Chondrocyte (in vitro differentiated cells): ENCODE measurements around the gene ACSL1. TPM values are rescaled to one million over a fixed set of nuclear protein-coding genes. Genes with fewer than 3 reads are reported as not detected.

Source experiments
- DNase-seq: peaks from one replicate; pipeline ENCODE4 v3.0.0; 2021; ENCODE audit warnings: mixed read lengths, low spot score
- H3K27ac Mint-ChIP-seq: one replicate; pipeline ENCODE4 v1.8.0; 2021; ENCODE audit warnings: mild to moderate bottlenecking, moderate library complexity, mixed read lengths; ENCODE audit not compliant: unreplicated experiment
- H3K27me3 Mint-ChIP-seq: 2 replicates; pipeline ENCODE4 v1.8.0; 2021; ENCODE audit warnings: low read depth, mixed read lengths
- H3K36me3 Mint-ChIP-seq: 2 replicates; pipeline ENCODE4 v1.8.0; 2021; ENCODE audit warnings: low read depth, mixed read lengths
- H3K4me1 Mint-ChIP-seq: 2 replicates; pipeline ENCODE4 v1.8.0; 2021; ENCODE audit warnings: low read depth, mild to moderate bottlenecking, mixed read lengths
- H3K4me3 Mint-ChIP-seq: one replicate; pipeline ENCODE4 v1.8.0; 2021; ENCODE audit warnings: mild to moderate bottlenecking, moderate library complexity, mixed read lengths; ENCODE audit not compliant: unreplicated experiment
- H3K9me3 Mint-ChIP-seq: 2 replicates; pipeline ENCODE4 v1.8.0; 2021; ENCODE audit warnings: low read depth, mixed read lengths
- total RNA-seq: library from RNA; stranded (reverse); gene quantifications from 3 replicates; pipeline ENCODE4 v1.2.1, GENCODE V29; 2021
- TF ChIP-seq, protein P1 (sequence below): fragments of 200-600 bp; sonication (generic); IDR thresholded peaks from 2 replicates; pipeline ENCODE4 v1.5.0; 2021; ENCODE audit warnings: antibody characterized with exemption, mild to moderate bottlenecking, moderate library complexity

The ACSL1 gene
- total RNA-seq, 1 donor from 2014 or later, result 41.2 TPM

GRCh38 chr4:184774152-184774551 is 51.6 kb downstream of the ACSL1 start:
- Mint-ChIP-seq H3K27ac (no peak overlapping the region), H3K36me3 (peaks cover 15% of the 10 kb centered on the region), H3K4me3 (no peak overlapping the region), H3K4me1 (no peaks in the 10 kb centered on the region), H3K27me3 (no peaks in the 10 kb centered on the region), H3K9me3 (no peaks in the 10 kb centered on the region)
- TF ChIP-seq, protein P1, sequence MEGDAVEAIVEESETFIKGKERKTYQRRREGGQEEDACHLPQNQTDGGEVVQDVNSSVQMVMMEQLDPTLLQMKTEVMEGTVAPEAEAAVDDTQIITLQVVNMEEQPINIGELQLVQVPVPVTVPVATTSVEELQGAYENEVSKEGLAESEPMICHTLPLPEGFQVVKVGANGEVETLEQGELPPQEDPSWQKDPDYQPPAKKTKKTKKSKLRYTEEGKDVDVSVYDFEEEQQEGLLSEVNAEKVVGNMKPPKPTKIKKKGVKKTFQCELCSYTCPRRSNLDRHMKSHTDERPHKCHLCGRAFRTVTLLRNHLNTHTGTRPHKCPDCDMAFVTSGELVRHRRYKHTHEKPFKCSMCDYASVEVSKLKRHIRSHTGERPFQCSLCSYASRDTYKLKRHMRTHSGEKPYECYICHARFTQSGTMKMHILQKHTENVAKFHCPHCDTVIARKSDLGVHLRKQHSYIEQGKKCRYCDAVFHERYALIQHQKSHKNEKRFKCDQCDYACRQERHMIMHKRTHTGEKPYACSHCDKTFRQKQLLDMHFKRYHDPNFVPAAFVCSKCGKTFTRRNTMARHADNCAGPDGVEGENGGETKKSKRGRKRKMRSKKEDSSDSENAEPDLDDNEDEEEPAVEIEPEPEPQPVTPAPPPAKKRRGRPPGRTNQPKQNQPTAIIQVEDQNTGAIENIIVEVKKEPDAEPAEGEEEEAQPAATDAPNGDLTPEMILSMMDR, result no peak
- no peak for DNase-seq

GRCh38 chr4:184771416-184771815 is 54.4 kb downstream of the ACSL1 start:
- Mint-ChIP-seq H3K9me3 (no peaks in the 10 kb centered on the region), H3K4me1 (no peaks in the 10 kb centered on the region), H3K36me3 (peaks cover 24% of the 10 kb centered on the region), H3K27me3 (no peaks in the 10 kb centered on the region), H3K4me3 (no peak overlapping the region), H3K27ac (no peak overlapping the region)
- no peak for DNase-seq
- TF ChIP-seq, protein P1, result no peak

DNA sequence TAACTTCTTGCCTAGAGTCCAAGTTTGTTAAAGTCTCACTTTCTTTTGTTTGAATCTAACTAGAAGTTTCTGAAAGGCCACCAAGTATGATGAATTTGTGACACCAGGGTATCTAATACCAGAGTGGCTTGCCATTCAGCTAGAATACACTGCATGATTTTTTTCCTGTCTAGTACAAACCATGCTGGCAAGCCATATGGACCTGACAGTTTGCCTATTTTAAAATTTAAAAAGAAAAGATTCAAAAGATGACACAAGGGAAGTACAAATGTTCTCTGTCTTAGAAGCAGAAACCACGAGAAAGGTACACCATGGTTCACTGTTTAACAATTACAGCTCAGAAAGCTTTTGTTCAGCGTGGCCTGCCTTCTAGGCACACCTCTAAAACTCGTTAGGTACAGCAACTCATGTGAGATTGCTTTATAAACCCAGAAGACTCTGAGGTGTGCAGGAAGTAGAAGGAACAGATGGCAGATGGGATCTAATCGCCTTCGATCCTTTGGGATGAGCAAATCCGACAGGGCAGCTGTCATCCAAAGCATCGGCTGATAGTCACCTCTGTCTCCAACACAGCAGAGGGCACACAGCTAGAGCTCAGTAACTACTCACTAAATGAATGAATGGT is 56.5 kb downstream of the ACSL1 start:
- Mint-ChIP-seq H3K4me3 (no peak overlapping the region), H3K4me1 (no peaks in the 10 kb centered on the region), H3K27me3 (no peaks in the 10 kb centered on the region), H3K27ac (no peak overlapping the region), H3K9me3 (no peaks in the 10 kb centered on the region), H3K36me3 (peaks cover 42% of the 10 kb centered on the region)
- TF ChIP-seq, protein P1, result no peak
- no peak for DNase-seq

- DNase-seq, result no peak
- no peaks in the 10 kb centered on the region for H3K9me3 Mint-ChIP-seq
- H3K36me3 Mint-ChIP-seq, result peaks cover 42% of the 10 kb centered on the region
- H3K4me3 Mint-ChIP-seq, result no peak overlapping the region
- peaks cover 3% of the 10 kb centered on the region for H3K4me1 Mint-ChIP-seq
- TF ChIP-seq, protein P1, result no peak
- no peak overlapping the region for H3K27ac Mint-ChIP-seq
- no peaks in the 10 kb centered on the region for H3K27me3 Mint-ChIP-seq
Measured at GRCh38 chr4:184768296-184768695, 57.5 kb downstream of the ACSL1 start.

- no peaks in the 10 kb centered on the region for H3K27me3 Mint-ChIP-seq
- TF ChIP-seq, protein P1, result no peak
Measured at GRCh38 chr4:184766446-184766845, 59.3 kb downstream of the ACSL1 start.

More at GRCh38 chr4:184766446-184766845, 59.3 kb downstream of the ACSL1 start:
- no peak for DNase-seq
- Mint-ChIP-seq H3K36me3 (peaks cover 44% of the 10 kb centered on the region), H3K27ac (no peak overlapping the region), H3K4me1 (peaks cover 4% of the 10 kb centered on the region), H3K9me3 (no peaks in the 10 kb centered on the region), H3K4me3 (no peak overlapping the region)
